H1 (cell line): Measurements from ENCODE around the gene VTN. TPM values are rescaled to one million over a fixed set of nuclear protein-coding genes. Genes with fewer than 3 reads are reported as not detected.

Experiments
- ASH2L ChIP-seq: fragments of 200-600, 300-600 bp; sonication (generic); IDR thresholded peaks from one replicate; pipeline ENCODE4 v1.7.1; 2017; ENCODE audit warnings: low read length
- CREB1 ChIP-seq: IDR thresholded peaks from 2 replicates; pipeline ENCODE4 v1.6.1; 2012; ENCODE audit warnings: inconsistent platforms
- MAFK ChIP-seq: IDR thresholded peaks from 2 replicates; pipeline ENCODE4 v1.6.1; 2012; ENCODE audit warnings: low read depth, mild to moderate bottlenecking, improper control_type of control experiment, low read length
- POU5F1 ChIP-seq: IDR thresholded peaks from 2 replicates; pipeline ENCODE4 v1.6.1; 2011; ENCODE audit warnings: low read depth, mild to moderate bottlenecking, low read length, moderate library complexity
- RXRA ChIP-seq: IDR thresholded peaks from 2 replicates; pipeline ENCODE4 v1.6.1; 2011; ENCODE audit warnings: low read depth, mild to moderate bottlenecking, low read length, moderate library complexity; ENCODE audit not compliant: insufficient read depth
- TEAD4 ChIP-seq: IDR thresholded peaks from 2 replicates; pipeline ENCODE4 v1.6.1; 2012; ENCODE audit warnings: low read depth, low read length, inconsistent platforms, mixed read lengths
- polyA plus RNA-seq, 7 experiments: library from polyadenylated mRNA; depleted of rRNA in 3 of 7; stranded (reverse) in 5 of 7; unstranded in 2 of 7; fragments of >200 nt in 5 of 7; fragments of 200-250 nt in 2 of 7; gene quantifications; 1 replicate in 5 of 7; 2 replicates in 1 of 7; 4 replicates in 1 of 7; pipeline versions ENCODE4 v1.2.1 to v1.2.3, GENCODE V29; 2011 to 2013; ENCODE audit warnings: missing spikeins in 2 of 7, mixed read lengths in 2 of 7
- total RNA-seq: library from RNA; stranded (reverse); fragmentation: NEBNext Ultra II Directional; extraction: Animal tissue kit (Norgen Biotek cat#: 25700); gene quantifications from 2 replicates; pipeline ENCODE4 v1.2.1, GENCODE V29; 2021
- TF ChIP-seq, protein P1 (sequence below): fragments of 300-600 bp; sonication (generic); IDR thresholded peaks from 2 replicates; pipeline ENCODE4 v1.7.1; 2012; ENCODE audit warnings: low read length, moderate library complexity, mild to moderate bottlenecking, inconsistent platforms; ENCODE audit not compliant: insufficient replicate concordance
- TF ChIP-seq, protein P2 (sequence below): IDR thresholded peaks from 2 replicates; pipeline ENCODE4 v1.6.1; 2012; ENCODE audit warnings: inconsistent platforms
- TF ChIP-seq, protein P3 (sequence below): IDR thresholded peaks from 2 replicates; pipeline ENCODE4 v1.6.1; 2012; ENCODE audit warnings: low read length, inconsistent platforms

VTN gene
- total and polyA plus RNA-seq, 2 of the 8 experiments (the other 6 are each of a cell fraction or from before 2014, with no cell fraction given) = 0.18 TPM; not detected in 1

DNA sequence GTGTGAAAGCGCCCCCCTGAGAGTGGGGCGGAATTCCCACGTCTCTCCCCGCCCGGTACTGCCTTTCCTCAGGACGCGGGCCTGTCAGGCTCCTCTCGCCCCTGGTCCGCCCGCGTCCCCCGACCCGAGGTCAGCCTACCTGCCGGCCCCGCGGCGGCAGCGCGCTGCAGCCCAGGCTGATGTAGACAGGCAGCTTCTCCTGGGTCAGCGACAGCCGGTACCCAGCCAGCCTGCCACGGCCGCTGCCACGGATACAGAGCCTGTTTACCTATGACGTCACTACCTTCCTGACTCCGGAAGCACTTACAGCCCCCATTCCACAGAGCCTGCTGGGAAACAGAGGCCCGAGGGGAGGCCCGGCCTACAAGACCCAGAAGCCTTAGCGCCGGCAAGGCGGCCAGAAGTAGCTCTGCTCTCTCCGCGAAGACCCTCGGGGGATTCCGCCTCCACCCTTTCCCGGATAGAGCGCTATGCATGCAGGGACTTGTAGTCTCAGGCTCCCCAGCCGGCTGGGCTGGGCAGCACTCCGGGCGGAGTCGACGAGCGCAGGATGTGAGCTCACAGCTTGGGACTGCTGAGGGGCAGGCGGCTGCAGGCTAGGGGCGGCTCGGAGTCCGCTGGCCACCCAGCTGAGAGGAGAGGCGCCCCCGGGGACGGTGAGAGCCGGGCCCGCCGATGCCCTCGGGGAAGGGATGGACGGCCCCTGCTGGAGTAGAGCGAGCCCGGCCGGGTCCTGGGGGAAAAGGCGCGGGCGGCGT lies 34.7 kb downstream of the VTN start, which contains the start of the genes IFT20 and TNFAIP1 (continued):
- TF ChIP-seq, protein P1, sequence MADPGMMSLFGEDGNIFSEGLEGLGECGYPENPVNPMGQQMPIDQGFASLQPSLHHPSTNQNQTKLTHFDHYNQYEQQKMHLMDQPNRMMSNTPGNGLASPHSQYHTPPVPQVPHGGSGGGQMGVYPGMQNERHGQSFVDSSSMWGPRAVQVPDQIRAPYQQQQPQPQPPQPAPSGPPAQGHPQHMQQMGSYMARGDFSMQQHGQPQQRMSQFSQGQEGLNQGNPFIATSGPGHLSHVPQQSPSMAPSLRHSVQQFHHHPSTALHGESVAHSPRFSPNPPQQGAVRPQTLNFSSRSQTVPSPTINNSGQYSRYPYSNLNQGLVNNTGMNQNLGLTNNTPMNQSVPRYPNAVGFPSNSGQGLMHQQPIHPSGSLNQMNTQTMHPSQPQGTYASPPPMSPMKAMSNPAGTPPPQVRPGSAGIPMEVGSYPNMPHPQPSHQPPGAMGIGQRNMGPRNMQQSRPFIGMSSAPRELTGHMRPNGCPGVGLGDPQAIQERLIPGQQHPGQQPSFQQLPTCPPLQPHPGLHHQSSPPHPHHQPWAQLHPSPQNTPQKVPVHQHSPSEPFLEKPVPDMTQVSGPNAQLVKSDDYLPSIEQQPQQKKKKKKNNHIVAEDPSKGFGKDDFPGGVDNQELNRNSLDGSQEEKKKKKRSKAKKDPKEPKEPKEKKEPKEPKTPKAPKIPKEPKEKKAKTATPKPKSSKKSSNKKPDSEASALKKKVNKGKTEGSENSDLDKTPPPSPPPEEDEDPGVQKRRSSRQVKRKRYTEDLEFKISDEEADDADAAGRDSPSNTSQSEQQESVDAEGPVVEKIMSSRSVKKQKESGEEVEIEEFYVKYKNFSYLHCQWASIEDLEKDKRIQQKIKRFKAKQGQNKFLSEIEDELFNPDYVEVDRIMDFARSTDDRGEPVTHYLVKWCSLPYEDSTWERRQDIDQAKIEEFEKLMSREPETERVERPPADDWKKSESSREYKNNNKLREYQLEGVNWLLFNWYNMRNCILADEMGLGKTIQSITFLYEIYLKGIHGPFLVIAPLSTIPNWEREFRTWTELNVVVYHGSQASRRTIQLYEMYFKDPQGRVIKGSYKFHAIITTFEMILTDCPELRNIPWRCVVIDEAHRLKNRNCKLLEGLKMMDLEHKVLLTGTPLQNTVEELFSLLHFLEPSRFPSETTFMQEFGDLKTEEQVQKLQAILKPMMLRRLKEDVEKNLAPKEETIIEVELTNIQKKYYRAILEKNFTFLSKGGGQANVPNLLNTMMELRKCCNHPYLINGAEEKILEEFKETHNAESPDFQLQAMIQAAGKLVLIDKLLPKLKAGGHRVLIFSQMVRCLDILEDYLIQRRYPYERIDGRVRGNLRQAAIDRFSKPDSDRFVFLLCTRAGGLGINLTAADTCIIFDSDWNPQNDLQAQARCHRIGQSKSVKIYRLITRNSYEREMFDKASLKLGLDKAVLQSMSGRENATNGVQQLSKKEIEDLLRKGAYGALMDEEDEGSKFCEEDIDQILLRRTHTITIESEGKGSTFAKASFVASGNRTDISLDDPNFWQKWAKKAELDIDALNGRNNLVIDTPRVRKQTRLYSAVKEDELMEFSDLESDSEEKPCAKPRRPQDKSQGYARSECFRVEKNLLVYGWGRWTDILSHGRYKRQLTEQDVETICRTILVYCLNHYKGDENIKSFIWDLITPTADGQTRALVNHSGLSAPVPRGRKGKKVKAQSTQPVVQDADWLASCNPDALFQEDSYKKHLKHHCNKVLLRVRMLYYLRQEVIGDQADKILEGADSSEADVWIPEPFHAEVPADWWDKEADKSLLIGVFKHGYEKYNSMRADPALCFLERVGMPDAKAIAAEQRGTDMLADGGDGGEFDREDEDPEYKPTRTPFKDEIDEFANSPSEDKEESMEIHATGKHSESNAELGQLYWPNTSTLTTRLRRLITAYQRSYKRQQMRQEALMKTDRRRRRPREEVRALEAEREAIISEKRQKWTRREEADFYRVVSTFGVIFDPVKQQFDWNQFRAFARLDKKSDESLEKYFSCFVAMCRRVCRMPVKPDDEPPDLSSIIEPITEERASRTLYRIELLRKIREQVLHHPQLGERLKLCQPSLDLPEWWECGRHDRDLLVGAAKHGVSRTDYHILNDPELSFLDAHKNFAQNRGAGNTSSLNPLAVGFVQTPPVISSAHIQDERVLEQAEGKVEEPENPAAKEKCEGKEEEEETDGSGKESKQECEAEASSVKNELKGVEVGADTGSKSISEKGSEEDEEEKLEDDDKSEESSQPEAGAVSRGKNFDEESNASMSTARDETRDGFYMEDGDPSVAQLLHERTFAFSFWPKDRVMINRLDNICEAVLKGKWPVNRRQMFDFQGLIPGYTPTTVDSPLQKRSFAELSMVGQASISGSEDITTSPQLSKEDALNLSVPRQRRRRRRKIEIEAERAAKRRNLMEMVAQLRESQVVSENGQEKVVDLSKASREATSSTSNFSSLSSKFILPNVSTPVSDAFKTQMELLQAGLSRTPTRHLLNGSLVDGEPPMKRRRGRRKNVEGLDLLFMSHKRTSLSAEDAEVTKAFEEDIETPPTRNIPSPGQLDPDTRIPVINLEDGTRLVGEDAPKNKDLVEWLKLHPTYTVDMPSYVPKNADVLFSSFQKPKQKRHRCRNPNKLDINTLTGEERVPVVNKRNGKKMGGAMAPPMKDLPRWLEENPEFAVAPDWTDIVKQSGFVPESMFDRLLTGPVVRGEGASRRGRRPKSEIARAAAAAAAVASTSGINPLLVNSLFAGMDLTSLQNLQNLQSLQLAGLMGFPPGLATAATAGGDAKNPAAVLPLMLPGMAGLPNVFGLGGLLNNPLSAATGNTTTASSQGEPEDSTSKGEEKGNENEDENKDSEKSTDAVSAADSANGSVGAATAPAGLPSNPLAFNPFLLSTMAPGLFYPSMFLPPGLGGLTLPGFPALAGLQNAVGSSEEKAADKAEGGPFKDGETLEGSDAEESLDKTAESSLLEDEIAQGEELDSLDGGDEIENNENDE = no peak
- TF ChIP-seq TEAD4 (peak; percentile 33; the same call in 1 of the 2 replicates), ASH2L (peak; percentile 40), RXRA (no peak), POU5F1 (no peak), CREB1 (peak; percentile 96), MAFK (no peak)
- TF ChIP-seq, protein P2, sequence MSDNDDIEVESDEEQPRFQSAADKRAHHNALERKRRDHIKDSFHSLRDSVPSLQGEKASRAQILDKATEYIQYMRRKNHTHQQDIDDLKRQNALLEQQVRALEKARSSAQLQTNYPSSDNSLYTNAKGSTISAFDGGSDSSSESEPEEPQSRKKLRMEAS = peak; percentile 40; the same call in 1 of the 2 replicates
- TF ChIP-seq, protein P3, sequence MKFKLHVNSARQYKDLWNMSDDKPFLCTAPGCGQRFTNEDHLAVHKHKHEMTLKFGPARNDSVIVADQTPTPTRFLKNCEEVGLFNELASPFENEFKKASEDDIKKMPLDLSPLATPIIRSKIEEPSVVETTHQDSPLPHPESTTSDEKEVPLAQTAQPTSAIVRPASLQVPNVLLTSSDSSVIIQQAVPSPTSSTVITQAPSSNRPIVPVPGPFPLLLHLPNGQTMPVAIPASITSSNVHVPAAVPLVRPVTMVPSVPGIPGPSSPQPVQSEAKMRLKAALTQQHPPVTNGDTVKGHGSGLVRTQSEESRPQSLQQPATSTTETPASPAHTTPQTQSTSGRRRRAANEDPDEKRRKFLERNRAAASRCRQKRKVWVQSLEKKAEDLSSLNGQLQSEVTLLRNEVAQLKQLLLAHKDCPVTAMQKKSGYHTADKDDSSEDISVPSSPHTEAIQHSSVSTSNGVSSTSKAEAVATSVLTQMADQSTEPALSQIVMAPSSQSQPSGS = peak; percentile 99
